Stimulated activated CD8-positive, alpha-beta memory T cell treated with anti-CD3 and anti-CD28 coated beads, Interleukin-7, amount 100 ng/mL, for 1 hour (primary cell): ENCODE results near the gene DAPK1.

Experiments
- DNase-seq, 2 donors: peaks; one replicate each; pipeline ENCODE4 v3.0.0-alpha.2; 2020; ENCODE audit warnings: low read depth in 2 of 2

Gene DAPK1

GRCh38 chr9:87685441-87685840 is 187.8 kb downstream of the DAPK1 start:
- no peak for DNase-seq

- DNase-seq = no peak
These were observed 188.3 kb downstream of the DAPK1 start for GRCh38 chr9:87685871-87686519.

- no peak for DNase-seq
These were observed 188.9 kb downstream of the DAPK1 start for GRCh38 chr9:87686520-87687090.

GRCh38 chr9:87687207-87687606 is 189.5 kb downstream of the DAPK1 start:
- no peak for DNase-seq

- DNase-seq = no peak
These were observed 196.6 kb downstream of the DAPK1 start for GRCh38 chr9:87694236-87694755.

- DNase-seq = no peak
These were observed 197.9 kb downstream of the DAPK1 start for GRCh38 chr9:87695523-87695922.

GRCh38 chr9:87696641-87697040 is 199.0 kb downstream of the DAPK1 start:
- no peak for DNase-seq

- DNase-seq = no peak
These were observed 200.6 kb downstream of the DAPK1 start for GRCh38 chr9:87698069-87698809.

GRCh38 chr9:87699835-87700234 is 202.2 kb downstream of the DAPK1 start:
- DNase-seq = no peak

- no peak for DNase-seq
These were observed 203.8 kb downstream of the DAPK1 start for GRCh38 chr9:87701491-87701890.

- no peak for DNase-seq
These were observed 204.3 kb downstream of the DAPK1 start for GRCh38 chr9:87701931-87702421.

- no peak for DNase-seq
These were observed 205.3 kb downstream of the DAPK1 start for GRCh38 chr9:87702921-87703320.

GRCh38 chr9:87703636-87704276 is 206.1 kb downstream of the DAPK1 start:
- DNase-seq = no peak

- DNase-seq = no peak
These were observed 206.7 kb downstream of the DAPK1 start for GRCh38 chr9:87704342-87704741.

GRCh38 chr9:87706066-87706739 is 208.5 kb downstream of the DAPK1 start:
- no peak for DNase-seq

GRCh38 chr9:87707805-87708506 is 210.3 kb downstream of the DAPK1 start:
- no peak for DNase-seq

GRCh38 chr9:87708546-87708945 is 210.9 kb downstream of the DAPK1 start:
- no peak for DNase-seq

GRCh38 chr9:87708986-87709728 is 211.5 kb downstream of the DAPK1 start:
- DNase-seq = no peak

GRCh38 chr9:87710443-87710842 is 212.8 kb downstream of the DAPK1 start:
- DNase-seq = no peak
